ENCODE results near the gene PLEKHG3.

The PLEKHG3 gene

DNA sequence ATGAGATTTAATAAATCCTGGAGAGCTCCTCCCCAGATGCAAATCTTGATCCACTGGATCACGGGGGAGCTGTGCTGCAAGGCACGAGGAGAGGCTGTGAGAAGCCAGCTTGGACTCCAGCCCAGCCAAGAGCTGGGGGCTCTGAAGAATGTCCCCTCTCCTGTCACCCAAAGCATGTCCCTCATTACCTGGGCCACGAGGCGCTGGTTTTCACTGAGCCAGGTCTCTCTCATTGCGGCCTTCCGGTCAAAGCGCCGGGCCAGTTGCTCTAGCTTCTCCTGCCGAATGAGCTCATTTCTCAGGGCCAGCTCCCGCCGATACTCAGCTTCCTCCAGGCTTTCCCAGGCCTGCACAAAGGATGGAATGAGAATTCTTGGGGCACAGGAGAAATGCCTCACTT lies 92.1 kb downstream of the PLEKHG3 start:
- TF ChIP-seq ZFX (IDR thresholded peaks at IDR 0.05), result no peak
- TF ChIP-seq, protein P1, sequence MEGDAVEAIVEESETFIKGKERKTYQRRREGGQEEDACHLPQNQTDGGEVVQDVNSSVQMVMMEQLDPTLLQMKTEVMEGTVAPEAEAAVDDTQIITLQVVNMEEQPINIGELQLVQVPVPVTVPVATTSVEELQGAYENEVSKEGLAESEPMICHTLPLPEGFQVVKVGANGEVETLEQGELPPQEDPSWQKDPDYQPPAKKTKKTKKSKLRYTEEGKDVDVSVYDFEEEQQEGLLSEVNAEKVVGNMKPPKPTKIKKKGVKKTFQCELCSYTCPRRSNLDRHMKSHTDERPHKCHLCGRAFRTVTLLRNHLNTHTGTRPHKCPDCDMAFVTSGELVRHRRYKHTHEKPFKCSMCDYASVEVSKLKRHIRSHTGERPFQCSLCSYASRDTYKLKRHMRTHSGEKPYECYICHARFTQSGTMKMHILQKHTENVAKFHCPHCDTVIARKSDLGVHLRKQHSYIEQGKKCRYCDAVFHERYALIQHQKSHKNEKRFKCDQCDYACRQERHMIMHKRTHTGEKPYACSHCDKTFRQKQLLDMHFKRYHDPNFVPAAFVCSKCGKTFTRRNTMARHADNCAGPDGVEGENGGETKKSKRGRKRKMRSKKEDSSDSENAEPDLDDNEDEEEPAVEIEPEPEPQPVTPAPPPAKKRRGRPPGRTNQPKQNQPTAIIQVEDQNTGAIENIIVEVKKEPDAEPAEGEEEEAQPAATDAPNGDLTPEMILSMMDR (conservative IDR thresholded peaks at IDR 0.05), result no peak
- H3K27ac ChIP-seq, result no peak overlapping the region

DNA sequence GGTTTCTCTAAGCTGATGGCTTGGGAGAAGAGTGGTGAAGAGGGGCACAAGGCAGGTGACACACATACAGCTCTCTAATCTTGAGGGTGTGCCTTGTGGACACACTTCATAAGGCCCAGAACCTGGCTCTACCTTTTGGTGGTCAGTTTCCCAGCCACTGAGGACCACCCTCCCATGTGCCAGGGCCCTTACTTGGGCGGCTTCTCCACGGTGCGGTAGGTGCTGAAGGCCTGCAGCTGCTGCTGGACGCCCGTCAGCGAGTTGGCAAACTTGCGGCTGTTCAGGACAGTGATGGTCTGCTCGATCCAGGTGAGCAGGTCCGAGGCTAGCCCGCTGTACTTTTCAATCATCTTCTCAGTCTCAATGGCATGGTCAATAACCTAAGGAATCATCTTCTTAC lies 95.3 kb downstream of the PLEKHG3 start:
- no peak for TF ChIP-seq ZFX (IDR thresholded peaks at IDR 0.05)
- TF ChIP-seq, protein P1 (conservative IDR thresholded peaks at IDR 0.05), result no peak
- no peak overlapping the region for H3K27ac ChIP-seq

All from C4-2B (cell line).